ENCODE data around the gene ATP8B1. TPM values are rescaled to one million over a fixed set of nuclear protein-coding genes. Genes with fewer than 3 reads are reported as not detected.

ATP8B1 gene
- polyA plus RNA-seq, 10 donors, result 3.6 to 7.0 (median 4.3) TPM

GRCh38 chr18:57819671-57820460 lies 16.8 kb upstream of the ATP8B1 start:
- DNase-seq, result peak in 1 of 3 donors; percentile 58

GRCh38 chr18:57819119-57819518 lies 16.0 kb upstream of the ATP8B1 start:
- DNase-seq, result no peak

GRCh38 chr18:57816208-57816954 lies 13.3 kb upstream of the ATP8B1 start:
- DNase-seq, result no peak

- no peak for DNase-seq
Observed at GRCh38 chr18:57814555-57814954, 11.4 kb upstream of the ATP8B1 start.

- peak in 1 of 3 donors; percentile 91 for DNase-seq
Observed at GRCh38 chr18:57813245-57813644, 10.1 kb upstream of the ATP8B1 start.

GRCh38 chr18:57812126-57812477 lies 9.0 kb upstream of the ATP8B1 start:
- no peak for DNase-seq

- no peak for DNase-seq
Observed at GRCh38 chr18:57811477-57812125, 8.5 kb upstream of the ATP8B1 start.

GRCh38 chr18:57809190-57809589 lies 6.1 kb upstream of the ATP8B1 start:
- no peak for DNase-seq

- peak in 2 of 3 donors; percentile 39 to 82 for DNase-seq
Observed at GRCh38 chr18:57807336-57808117, 4.4 kb upstream of the ATP8B1 start.

GRCh38 chr18:57806978-57807285 lies 3.8 kb upstream of the ATP8B1 start:
- DNase-seq, result no peak

GRCh38 chr18:57806201-57806977 lies 3.3 kb upstream of the ATP8B1 start:
- DNase-seq, result no peak

GRCh38 chr18:57805117-57805516 lies 2.0 kb upstream of the ATP8B1 start:
- DNase-seq, result no peak

- no peak for DNase-seq
Observed at GRCh38 chr18:57804557-57804956, 1.4 kb upstream of the ATP8B1 start.

GRCh38 chr18:57802213-57803102 lies 657 bp downstream of the ATP8B1 start:
- peak in 1 of 3 donors; percentile 31 for DNase-seq

- DNase-seq, result peak in 1 of 3 donors; percentile 53
Observed at GRCh38 chr18:57801761-57802212, 1.3 kb downstream of the ATP8B1 start.

- DNase-seq, result no peak
Observed at GRCh38 chr18:57801325-57801724, 1.8 kb downstream of the ATP8B1 start.

- no peak for DNase-seq
Observed at GRCh38 chr18:57798713-57799373, 4.3 kb downstream of the ATP8B1 start.

- no peak for DNase-seq
Observed at GRCh38 chr18:57797209-57797651, 5.9 kb downstream of the ATP8B1 start.

GRCh38 chr18:57794951-57795728 lies 8.0 kb downstream of the ATP8B1 start:
- DNase-seq, result no peak
